NOMO-1 treated with dmso at 0.1 percent for 144 hours (cell line): ENCODE measurements around the gene NEU1.
A peak's percentile ranks its signal among the peaks of the same experiment; 100 is the strongest.
"Not testable (repeated sequence)": the region's sequence is repeated elsewhere in the genome, so short reads cannot be mapped to it uniquely, and the experiment has no call there.

Experiments
- DNase-seq: peaks from one replicate; lab custom pipeline; 2025; ENCODE audit not compliant: unreplicated experiment; lab: John Stamatoyannopoulos, UW

The NEU1 gene

GRCh38 chr6:31862344-31863235 is at the start of gene NEU1:
NEU1 (minus strand) TSS chr6:31862821; CDS start chr6:31862776, 45 bp downstream.
- DNase-seq = peak; percentile 100

GRCh38 chr6:31911826-31912585 is 49.4 kb upstream of the NEU1 start:
- DNase-seq = no peak

GRCh38 chr6:31909298-31909697 is 46.7 kb upstream of the NEU1 start:
- DNase-seq = not testable (repeated sequence)

- DNase-seq = no peak
Observed at GRCh38 chr6:31908791-31909190, 46.2 kb upstream of the NEU1 start.

- not testable (repeated sequence) for DNase-seq
Observed at GRCh38 chr6:31908255-31908654, 45.6 kb upstream of the NEU1 start.

GRCh38 chr6:31907158-31907813 is 44.7 kb upstream of the NEU1 start:
- peak; percentile 79 for DNase-seq

- DNase-seq = not testable (repeated sequence)
Observed at GRCh38 chr6:31906727-31907126, 44.1 kb upstream of the NEU1 start.

GRCh38 chr6:31906122-31906521 is 43.5 kb upstream of the NEU1 start:
- DNase-seq = no peak

GRCh38 chr6:31905041-31905440 is 42.4 kb upstream of the NEU1 start:
- no peak for DNase-seq

GRCh38 chr6:31903957-31904356 is 41.3 kb upstream of the NEU1 start:
- DNase-seq = no peak

- DNase-seq = peak; percentile 75
Observed at GRCh38 chr6:31901953-31902643, 39.5 kb upstream of the NEU1 start, which contains the start of gene ZBTB12. ZBTB12 (minus strand) TSS chr6:31902086; CDS start chr6:31901305, 781 bp downstream.

GRCh38 chr6:31901415-31901952 is 38.9 kb upstream of the NEU1 start:
- no peak for DNase-seq

GRCh38 chr6:31900917-31901414 is 38.3 kb upstream of the NEU1 start:
- DNase-seq = no peak

- no peak for DNase-seq
Observed at GRCh38 chr6:31899882-31900722, 37.5 kb upstream of the NEU1 start.

- DNase-seq = no peak
Observed at GRCh38 chr6:31899215-31899614, 36.6 kb upstream of the NEU1 start.

GRCh38 chr6:31898383-31899011 is 35.9 kb upstream of the NEU1 start:
- DNase-seq = no peak

- DNase-seq = peak; percentile 79
Observed at GRCh38 chr6:31897612-31898382, 35.2 kb upstream of the NEU1 start, which contains the start of gene EHMT2. EHMT2 (minus strand) TSS chr6:31897698; CDS start chr6:31897677, 21 bp downstream.
